Endothelial cell (in vitro differentiated cells): ENCODE results near the gene PDIA2. TPM values are rescaled to one million over a fixed set of nuclear protein-coding genes. Genes with fewer than 3 reads are reported as not detected.

Experiments used
- DNase-seq: peaks from one replicate; pipeline ENCODE4 v3.0.0; 2021; ENCODE audit warnings: low spot score
- H3K27ac Mint-ChIP-seq: one replicate; pipeline ENCODE4 v1.8.0; 2021; ENCODE audit warnings: mixed read lengths, inconsistent platforms; ENCODE audit not compliant: unreplicated experiment
- H3K27me3 Mint-ChIP-seq: one replicate; pipeline ENCODE4 v1.8.0; 2021; ENCODE audit warnings: mild to moderate bottlenecking, moderate library complexity, mixed read lengths, inconsistent platforms; ENCODE audit not compliant: unreplicated experiment
- H3K36me3 Mint-ChIP-seq: one replicate; pipeline ENCODE4 v1.8.0; 2021; ENCODE audit warnings: mild to moderate bottlenecking, low read depth, mixed read lengths, inconsistent platforms; ENCODE audit not compliant: unreplicated experiment
- H3K4me1 Mint-ChIP-seq: one replicate; pipeline ENCODE4 v1.8.0; 2021; ENCODE audit warnings: mild to moderate bottlenecking, mixed read lengths, inconsistent platforms; ENCODE audit not compliant: unreplicated experiment
- H3K4me3 Mint-ChIP-seq: one replicate; pipeline ENCODE4 v1.8.0; 2021; ENCODE audit warnings: mild to moderate bottlenecking, mixed read lengths, inconsistent platforms; ENCODE audit not compliant: unreplicated experiment
- H3K9me3 Mint-ChIP-seq: one replicate; pipeline ENCODE4 v1.8.0; 2021; ENCODE audit warnings: mixed read lengths, inconsistent platforms; ENCODE audit not compliant: unreplicated experiment
- total RNA-seq: library from RNA; stranded (reverse); fragmentation: NEBNext Ultra II Directional; extraction: Animal tissue kit (Norgen Biotek cat#: 25700); gene quantifications from one replicate; pipeline ENCODE4 v1.2.1, GENCODE V29; 2021; ENCODE audit not compliant: unreplicated experiment
- TF ChIP-seq, protein P1 (sequence below): fragments of 200-600 bp; sonication (generic); IDR thresholded peaks from one replicate; pipeline ENCODE4 v1.5.0; 2021; ENCODE audit warnings: antibody characterized with exemption; ENCODE audit not compliant: unreplicated experiment

PDIA2 gene
- total RNA-seq, 1 donor from 2014 or later: not detected

DNA sequence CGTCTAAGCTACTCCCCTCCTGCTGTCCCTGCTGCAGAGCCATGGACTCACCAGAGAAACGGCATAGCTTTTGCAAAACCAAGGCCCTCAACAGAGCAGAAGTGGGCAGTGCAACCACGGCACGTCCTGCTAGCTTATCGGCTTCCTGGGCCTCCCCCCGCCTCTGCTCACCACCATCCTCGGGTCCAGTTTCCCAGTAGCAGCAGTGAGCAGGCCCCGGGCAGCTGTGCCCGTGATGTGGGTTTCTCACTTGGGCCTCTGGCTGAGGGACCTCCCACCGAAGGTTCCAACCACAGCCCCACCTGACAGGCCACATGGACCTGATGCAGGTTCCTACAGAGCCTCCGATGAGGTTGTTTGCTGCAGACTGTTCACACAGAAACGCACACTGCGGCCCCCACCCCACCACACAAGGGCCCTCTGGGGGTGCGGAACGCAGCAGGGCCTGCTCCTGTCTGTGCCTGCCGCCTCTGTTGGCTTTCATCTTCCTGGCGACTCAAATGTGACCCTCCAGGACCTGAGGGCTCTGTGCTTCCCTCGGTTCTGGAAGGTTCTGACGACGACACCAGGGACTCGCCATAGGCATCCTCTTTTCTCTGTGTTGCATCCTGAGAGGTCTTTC is 24.8 kb downstream of the PDIA2 start:
- Mint-ChIP-seq H3K27me3 (peaks cover 7% of the 10 kb centered on the region), H3K9me3 (no peaks in the 10 kb centered on the region), H3K4me1 (no peaks in the 10 kb centered on the region), H3K36me3 (peaks cover 10% of the 10 kb centered on the region), H3K27ac (no peak overlapping the region), H3K4me3 (no peak overlapping the region)
- TF ChIP-seq, protein P1, sequence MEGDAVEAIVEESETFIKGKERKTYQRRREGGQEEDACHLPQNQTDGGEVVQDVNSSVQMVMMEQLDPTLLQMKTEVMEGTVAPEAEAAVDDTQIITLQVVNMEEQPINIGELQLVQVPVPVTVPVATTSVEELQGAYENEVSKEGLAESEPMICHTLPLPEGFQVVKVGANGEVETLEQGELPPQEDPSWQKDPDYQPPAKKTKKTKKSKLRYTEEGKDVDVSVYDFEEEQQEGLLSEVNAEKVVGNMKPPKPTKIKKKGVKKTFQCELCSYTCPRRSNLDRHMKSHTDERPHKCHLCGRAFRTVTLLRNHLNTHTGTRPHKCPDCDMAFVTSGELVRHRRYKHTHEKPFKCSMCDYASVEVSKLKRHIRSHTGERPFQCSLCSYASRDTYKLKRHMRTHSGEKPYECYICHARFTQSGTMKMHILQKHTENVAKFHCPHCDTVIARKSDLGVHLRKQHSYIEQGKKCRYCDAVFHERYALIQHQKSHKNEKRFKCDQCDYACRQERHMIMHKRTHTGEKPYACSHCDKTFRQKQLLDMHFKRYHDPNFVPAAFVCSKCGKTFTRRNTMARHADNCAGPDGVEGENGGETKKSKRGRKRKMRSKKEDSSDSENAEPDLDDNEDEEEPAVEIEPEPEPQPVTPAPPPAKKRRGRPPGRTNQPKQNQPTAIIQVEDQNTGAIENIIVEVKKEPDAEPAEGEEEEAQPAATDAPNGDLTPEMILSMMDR: no peak
- DNase-seq: no peak

DNA sequence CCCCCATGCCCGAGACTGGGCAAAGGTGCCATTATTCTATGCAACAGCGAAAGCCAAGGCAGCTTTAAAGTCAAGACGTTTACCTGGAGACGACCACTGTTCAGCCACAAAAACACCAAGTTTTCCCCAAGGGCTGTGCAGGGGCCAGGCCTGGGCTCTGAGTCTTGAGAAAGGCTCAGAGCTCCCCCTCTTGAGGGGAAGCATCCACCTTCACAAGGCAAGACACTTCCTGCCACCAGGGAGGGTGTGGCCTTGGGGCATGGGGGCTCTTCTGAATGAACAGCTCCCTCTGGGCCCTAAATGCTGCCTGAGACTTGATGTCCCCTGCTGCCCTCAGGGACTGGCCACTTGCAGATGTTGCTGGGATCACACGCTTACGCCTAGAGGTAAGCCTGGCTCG is 26.5 kb downstream of the PDIA2 start:
- TF ChIP-seq, protein P1: no peak
- DNase-seq: no peak
- Mint-ChIP-seq H3K9me3 (no peaks in the 10 kb centered on the region), H3K27me3 (peaks cover 5% of the 10 kb centered on the region), H3K27ac (no peak overlapping the region), H3K4me3 (no peak overlapping the region), H3K4me1 (no peaks in the 10 kb centered on the region), H3K36me3 (peaks cover 12% of the 10 kb centered on the region)

DNA sequence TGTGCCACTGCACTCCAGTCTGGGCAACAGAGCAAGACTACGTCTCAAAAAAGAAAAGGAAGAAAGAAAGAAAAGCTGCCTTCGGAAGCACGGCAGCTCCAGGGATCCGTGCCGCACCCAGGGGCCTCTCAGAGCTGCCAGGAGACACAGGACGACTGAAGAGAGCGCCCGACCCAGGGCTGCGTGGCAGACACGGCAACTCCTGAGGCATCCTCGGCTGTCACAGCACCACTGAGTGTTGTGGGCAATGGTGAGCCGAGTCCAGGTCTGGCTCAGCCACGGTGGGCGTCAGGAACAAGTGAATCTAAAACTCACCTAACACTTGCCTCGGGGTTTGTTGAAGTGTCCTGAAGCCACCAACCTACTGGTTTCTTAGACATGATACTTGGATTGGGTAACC is 28.8 kb downstream of the PDIA2 start:
- H3K9me3 Mint-ChIP-seq: no peaks in the 10 kb centered on the region
- H3K4me1 Mint-ChIP-seq: peaks cover 3% of the 10 kb centered on the region
- H3K4me3 Mint-ChIP-seq: no peak overlapping the region
- H3K27me3 Mint-ChIP-seq: peaks cover 3% of the 10 kb centered on the region
- peaks cover 16% of the 10 kb centered on the region for H3K36me3 Mint-ChIP-seq
- DNase-seq: no peak
- H3K27ac Mint-ChIP-seq: peak overlapping the region; percentile 61
- TF ChIP-seq, protein P1: no peak

DNA sequence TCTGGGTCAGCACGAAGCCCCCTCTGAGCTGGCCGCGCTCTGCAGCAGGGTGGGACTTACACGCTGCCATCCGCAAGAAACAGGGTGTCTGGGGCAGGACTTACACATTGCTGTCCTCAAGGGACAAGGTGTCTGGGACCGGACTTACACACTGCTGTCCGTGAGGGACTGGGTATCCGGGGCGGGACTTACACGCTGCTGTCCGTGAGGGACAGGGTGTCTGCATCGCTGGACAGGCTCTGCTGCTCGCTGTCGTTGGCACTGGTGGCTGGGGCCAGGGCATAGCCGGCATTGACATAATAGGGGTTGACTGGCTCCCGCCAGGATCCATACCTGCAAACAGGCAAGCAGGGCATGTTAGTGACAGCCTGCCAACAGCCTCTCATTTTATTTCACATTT is 31.4 kb downstream of the PDIA2 start:
- no peak for DNase-seq
- H3K9me3 Mint-ChIP-seq: no peaks in the 10 kb centered on the region
- H3K27ac Mint-ChIP-seq: no peak overlapping the region
- H3K4me1 Mint-ChIP-seq: peaks cover 3% of the 10 kb centered on the region
- H3K36me3 Mint-ChIP-seq: peaks cover 14% of the 10 kb centered on the region
- H3K4me3 Mint-ChIP-seq: peak overlapping the region; percentile 37
- TF ChIP-seq, protein P1: no peak
- peaks cover 3% of the 10 kb centered on the region for H3K27me3 Mint-ChIP-seq

DNA sequence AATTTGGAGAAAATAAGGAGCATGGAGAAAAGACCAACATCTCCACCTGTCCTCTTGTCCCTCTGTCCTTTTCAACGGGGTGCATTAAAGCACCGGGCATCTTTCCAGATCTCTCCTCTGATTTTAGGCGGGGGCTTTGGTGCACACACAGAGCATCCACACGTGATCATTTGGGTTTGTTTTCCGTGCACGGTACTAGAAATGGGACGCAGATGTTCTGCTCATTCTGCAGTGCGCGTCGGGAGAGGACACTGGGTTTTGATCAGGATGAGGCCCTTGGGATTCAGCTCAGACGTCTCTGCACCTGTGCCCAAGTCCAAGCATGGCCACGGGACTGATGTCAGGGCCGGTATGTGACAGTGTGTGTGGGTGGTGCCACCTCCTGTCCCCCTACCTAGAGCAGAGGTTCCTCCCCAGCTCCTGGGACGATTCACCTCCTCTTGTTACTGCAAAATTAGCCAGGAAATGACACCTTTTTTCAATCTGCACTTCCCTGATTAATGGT is 31.9 kb downstream of the PDIA2 start:
- peaks cover 3% of the 10 kb centered on the region for H3K4me1 Mint-ChIP-seq
- H3K27ac Mint-ChIP-seq: no peak overlapping the region
- peaks cover 17% of the 10 kb centered on the region for H3K36me3 Mint-ChIP-seq
- H3K4me3 Mint-ChIP-seq: peak overlapping the region; percentile 13
- H3K27me3 Mint-ChIP-seq: peaks cover 3% of the 10 kb centered on the region
- TF ChIP-seq, protein P1: no peak
- no peaks in the 10 kb centered on the region for H3K9me3 Mint-ChIP-seq
- DNase-seq: no peak
